Duodenal mucosa (tissue), 2 donors: ENCODE measurements around the gene FBXO2.

Source experiments
- H3K27ac ChIP-seq: one replicate; pipeline ENCODE4 v1.7.0; 2013; ENCODE audit warnings: low read depth, low read length
- H3K27me3 ChIP-seq, 2 donors: one replicate each; pipeline ENCODE4 v1.7.0; 2013; ENCODE audit warnings: low read length in 2 of 2, control low read depth in 1 of 2; ENCODE audit not compliant: insufficient read depth in 2 of 2, control insufficient read depth in 1 of 2
- H3K36me3 ChIP-seq, 2 donors: one replicate each; pipeline ENCODE4 v1.7.0; 2013; ENCODE audit warnings: low read length in 2 of 2, control low read depth in 1 of 2; ENCODE audit not compliant: insufficient read depth in 2 of 2, control insufficient read depth in 1 of 2
- H3K4me1 ChIP-seq, 2 donors: one replicate each; pipeline ENCODE4 v1.7.0; 2013; ENCODE audit warnings: low read length in 2 of 2, control low read depth in 1 of 2; ENCODE audit not compliant: insufficient read depth in 2 of 2, control insufficient read depth in 1 of 2
- H3K4me3 ChIP-seq, 2 donors: one replicate each; pipeline ENCODE4 v1.7.0; 2013; ENCODE audit warnings: low read length in 2 of 2, low read depth in 1 of 2
- H3K9ac ChIP-seq, 2 donors: one replicate each; pipeline ENCODE4 v1.7.0; 2013; ENCODE audit warnings: low read length in 2 of 2, low read depth in 1 of 2
- H3K9me3 ChIP-seq, 2 donors: one replicate each; pipeline ENCODE4 v1.7.0; 2013; ENCODE audit warnings: low read length in 2 of 2, control low read depth in 1 of 2; ENCODE audit not compliant: control insufficient read depth in 1 of 2

Gene FBXO2

GRCh38 chr1:11653101-11653860 is 948 bp downstream of the FBXO2 start:
- Histone ChIP-seq H3K4me3 (peak overlapping the region in 1 of 2 donors; percentile 70), H3K9me3 (no peaks in the 10 kb centered on the region), H3K27ac (no peak overlapping the region), H3K9ac (peak overlapping the region; percentile 21 to 25), H3K36me3 (no peaks in the 10 kb centered on the region), H3K4me1 (peaks cover 24 to 34% of the 10 kb centered on the region in 2 donors), H3K27me3 (peaks cover 5 to 14% of the 10 kb centered on the region in 2 donors)

GRCh38 chr1:11652203-11652780 is 1.9 kb downstream of the FBXO2 start:
- Histone ChIP-seq H3K4me1 (peaks cover 24 to 35% of the 10 kb centered on the region in 2 donors), H3K9ac (no peak overlapping the region), H3K36me3 (no peaks in the 10 kb centered on the region), H3K4me3 (no peak overlapping the region), H3K9me3 (no peaks in the 10 kb centered on the region), H3K27me3 (peaks cover 5 to 16% of the 10 kb centered on the region in 2 donors), H3K27ac (no peak overlapping the region)

- H3K4me3 ChIP-seq: peak overlapping the region in 1 of 2 donors; percentile 28
- H3K27ac ChIP-seq: no peak overlapping the region
- H3K36me3 ChIP-seq: no peaks in the 10 kb centered on the region
- no peak overlapping the region for H3K9ac ChIP-seq
- H3K4me1 ChIP-seq: peaks cover 24 to 35% of the 10 kb centered on the region in 2 donors
- H3K27me3 ChIP-seq: peaks cover 5 to 16% of the 10 kb centered on the region in 2 donors
- H3K9me3 ChIP-seq: no peaks in the 10 kb centered on the region
Observed at GRCh38 chr1:11651017-11651416, 3.2 kb downstream of the FBXO2 start.

- Histone ChIP-seq H3K9ac (peak overlapping the region in 1 of 2 donors; percentile 12), H3K9me3 (no peaks in the 10 kb centered on the region), H3K27ac (no peak overlapping the region), H3K4me3 (peak overlapping the region in 1 of 2 donors; percentile 28), H3K27me3 (peaks cover 5 to 16% of the 10 kb centered on the region in 2 donors), H3K4me1 (peaks cover 21 to 30% of the 10 kb centered on the region in 2 donors), H3K36me3 (no peaks in the 10 kb centered on the region)
Observed at GRCh38 chr1:11650331-11650991, 3.8 kb downstream of the FBXO2 start.

- Histone ChIP-seq H3K9ac (peak overlapping the region in 1 of 2 donors; percentile 12), H3K36me3 (no peaks in the 10 kb centered on the region), H3K9me3 (no peaks in the 10 kb centered on the region), H3K4me3 (no peak overlapping the region), H3K27me3 (peaks cover 5 to 16% of the 10 kb centered on the region in 2 donors), H3K4me1 (peaks cover 17 to 25% of the 10 kb centered on the region in 2 donors), H3K27ac (no peak overlapping the region)
Observed at GRCh38 chr1:11649624-11650330, 4.5 kb downstream of the FBXO2 start.

- Histone ChIP-seq H3K27me3 (peaks cover 5 to 16% of the 10 kb centered on the region in 2 donors), H3K9ac (no peak overlapping the region), H3K4me3 (no peak overlapping the region), H3K27ac (no peak overlapping the region), H3K9me3 (no peaks in the 10 kb centered on the region), H3K36me3 (no peaks in the 10 kb centered on the region), H3K4me1 (peaks cover 17 to 25% of the 10 kb centered on the region in 2 donors)
Observed at GRCh38 chr1:11649237-11649623, 5.0 kb downstream of the FBXO2 start.

GRCh38 chr1:11648732-11649158 is 5.5 kb downstream of the FBXO2 start:
- H3K27ac ChIP-seq: no peak overlapping the region
- no peaks in the 10 kb centered on the region for H3K36me3 ChIP-seq
- peaks cover 14 to 21% of the 10 kb centered on the region in 2 donors for H3K4me1 ChIP-seq
- H3K4me3 ChIP-seq: peak overlapping the region in 1 of 2 donors; percentile 21
- peaks cover 5 to 16% of the 10 kb centered on the region in 2 donors for H3K27me3 ChIP-seq
- H3K9ac ChIP-seq: no peak overlapping the region
- H3K9me3 ChIP-seq: no peaks in the 10 kb centered on the region

GRCh38 chr1:11648039-11648438 is 6.2 kb downstream of the FBXO2 start:
- Histone ChIP-seq H3K4me1 (peaks cover 11 to 18% of the 10 kb centered on the region in 2 donors), H3K27me3 (peaks cover 5 to 16% of the 10 kb centered on the region in 2 donors), H3K27ac (no peak overlapping the region), H3K9ac (no peak overlapping the region), H3K9me3 (no peaks in the 10 kb centered on the region), H3K36me3 (no peaks in the 10 kb centered on the region), H3K4me3 (no peak overlapping the region)

- Histone ChIP-seq H3K36me3 (no peaks in the 10 kb centered on the region), H3K27me3 (peaks cover 5 to 16% of the 10 kb centered on the region in 2 donors), H3K4me1 (peaks cover 11 to 18% of the 10 kb centered on the region in 2 donors), H3K9ac (no peak overlapping the region), H3K27ac (no peak overlapping the region), H3K9me3 (no peaks in the 10 kb centered on the region), H3K4me3 (no peak overlapping the region)
Observed at GRCh38 chr1:11647333-11647732, 6.9 kb downstream of the FBXO2 start.
